NCI-H1930 (cell line): Measurements from ENCODE around the gene MON2.
"Not testable (repeated sequence)": the region's sequence is repeated elsewhere in the genome, so short reads cannot be mapped to it uniquely, and the experiment has no call there.

Source experiments
- DNase-seq, 2 experiments: peaks; one replicate each; lab custom pipeline; 2025; lab: John Stamatoyannopoulos, UW

MON2 gene

DNA sequence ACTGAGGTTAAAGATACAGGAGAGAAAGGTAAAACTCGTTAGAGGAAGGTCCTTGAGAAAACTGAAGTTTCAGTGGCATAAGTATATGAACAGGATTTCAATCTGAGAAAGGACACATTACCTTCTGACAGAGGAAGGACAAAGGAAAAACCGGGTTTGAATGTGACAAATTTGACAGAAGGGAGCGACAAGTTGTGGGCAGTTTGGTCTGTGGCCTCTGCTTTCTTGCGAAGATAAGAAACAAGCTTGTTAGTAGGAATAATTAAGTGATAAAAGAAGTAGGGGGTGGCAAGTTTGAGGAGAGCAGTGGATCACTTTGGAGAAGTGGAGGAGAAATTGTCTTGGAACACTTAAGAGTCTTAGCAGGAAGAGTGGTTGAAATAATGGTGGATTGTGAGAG lies 5.1 kb downstream of the MON2 start:
- DNase-seq, result no peak

DNA sequence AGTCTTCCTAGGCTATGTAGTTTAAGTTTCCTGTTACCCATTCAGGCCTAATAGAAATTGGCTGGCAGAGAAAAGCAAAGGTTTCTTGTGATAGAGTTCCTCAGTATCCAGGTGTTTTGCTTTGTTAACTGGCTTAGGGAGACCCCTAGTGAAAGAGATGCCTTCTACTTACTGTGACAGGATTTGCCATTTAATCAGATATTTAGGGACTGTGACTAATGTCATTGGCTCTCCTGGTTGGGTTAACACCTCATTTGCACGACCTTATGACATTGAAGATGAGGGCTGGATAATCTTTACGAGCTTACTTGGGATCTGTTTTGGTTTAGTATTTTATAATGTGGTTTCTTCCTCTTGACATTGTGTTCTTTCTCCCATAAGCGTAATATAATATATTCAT lies 5.8 kb downstream of the MON2 start:
- DNase-seq, result no peak

DNA sequence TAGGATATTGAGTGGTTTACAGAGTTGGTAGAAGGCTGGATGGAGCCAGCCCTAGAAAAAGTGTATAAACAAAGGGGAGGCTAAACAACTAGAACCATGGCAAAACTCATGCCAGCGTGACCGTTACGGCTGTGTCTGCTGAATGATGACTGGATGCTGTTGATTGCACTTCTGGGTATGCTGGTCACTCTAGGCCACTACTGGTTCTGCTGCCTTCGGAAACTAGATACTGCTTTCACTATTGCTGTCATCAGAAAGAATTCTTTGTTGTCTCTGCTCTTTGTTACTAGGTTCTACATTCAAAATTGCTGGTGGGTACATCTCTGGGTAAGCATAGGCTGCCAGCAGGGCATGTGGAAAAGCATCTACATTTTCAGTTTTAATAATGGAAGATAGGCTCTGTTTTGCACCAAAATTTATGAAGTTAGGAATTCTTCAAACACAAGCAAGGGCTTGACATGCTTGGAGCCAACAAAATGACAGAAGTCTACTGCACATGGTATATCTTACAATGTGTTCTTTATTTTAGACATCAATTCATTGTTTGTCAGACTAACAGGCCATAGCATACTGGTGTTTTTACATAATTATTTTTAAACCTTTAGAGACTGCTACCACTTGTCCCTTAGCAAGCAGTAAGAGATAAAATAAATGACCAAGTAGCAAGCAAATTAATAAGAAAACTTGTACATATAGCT lies 15.4 kb downstream of the MON2 start:
- DNase-seq, result no peak

DNA sequence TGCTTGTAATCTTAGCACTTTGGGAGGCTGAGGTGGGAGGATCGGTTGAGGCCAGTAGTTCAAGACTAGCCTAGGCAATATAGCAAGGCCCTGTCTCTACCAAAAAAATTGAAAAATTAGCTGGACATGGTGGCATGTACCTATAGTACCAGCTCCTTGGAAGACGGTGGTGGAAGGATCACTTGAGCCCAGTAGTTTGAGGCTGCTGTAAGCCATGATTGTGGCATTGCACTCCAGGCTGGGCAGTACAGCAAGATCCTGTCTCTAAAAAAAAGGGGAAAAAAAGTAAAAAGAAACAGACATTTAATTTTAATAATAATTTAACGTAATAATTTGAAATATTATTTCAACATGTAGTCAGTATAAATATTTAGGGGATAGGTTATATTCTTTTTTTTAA lies 16.1 kb downstream of the MON2 start:
- DNase-seq, result no peak

DNA sequence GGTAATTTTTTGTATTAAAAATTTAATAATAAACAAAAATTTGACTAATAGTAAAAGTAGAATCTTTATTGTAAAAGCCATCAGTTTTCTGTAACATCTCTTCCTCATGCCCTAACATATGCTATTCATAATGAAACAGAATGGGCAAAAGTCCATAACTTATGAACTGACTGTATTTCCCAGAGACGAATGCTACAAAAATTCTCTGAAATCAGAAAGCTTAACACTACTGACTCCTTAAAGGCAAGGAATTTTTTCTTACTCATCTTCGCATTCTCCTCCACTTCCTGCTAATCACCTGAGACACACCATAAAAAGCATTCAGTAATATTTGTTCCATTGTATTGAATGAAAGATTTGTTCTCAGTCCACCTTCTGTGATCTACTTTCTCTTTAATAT lies 17.6 kb downstream of the MON2 start:
- no peak for DNase-seq

DNA sequence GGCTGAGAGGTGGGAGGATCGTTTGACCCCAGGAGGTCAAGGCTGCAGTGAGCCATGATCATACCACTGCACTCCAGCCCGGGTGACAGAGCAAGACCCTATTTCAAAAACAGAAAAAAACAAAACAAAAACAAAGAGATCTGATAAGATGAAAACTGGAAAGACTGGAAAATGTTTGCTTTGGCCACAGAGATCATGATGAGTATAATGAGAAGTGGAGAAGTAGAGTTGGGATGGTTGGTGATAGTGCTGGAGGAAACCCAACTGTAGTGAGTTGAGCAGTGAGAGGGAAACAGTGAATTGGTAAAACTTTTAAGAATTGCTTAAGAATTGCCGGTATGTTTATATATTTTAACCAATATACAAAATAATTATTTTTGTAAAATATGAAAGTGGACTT lies 39.2 kb downstream of the MON2 start:
- no peak for DNase-seq

DNA sequence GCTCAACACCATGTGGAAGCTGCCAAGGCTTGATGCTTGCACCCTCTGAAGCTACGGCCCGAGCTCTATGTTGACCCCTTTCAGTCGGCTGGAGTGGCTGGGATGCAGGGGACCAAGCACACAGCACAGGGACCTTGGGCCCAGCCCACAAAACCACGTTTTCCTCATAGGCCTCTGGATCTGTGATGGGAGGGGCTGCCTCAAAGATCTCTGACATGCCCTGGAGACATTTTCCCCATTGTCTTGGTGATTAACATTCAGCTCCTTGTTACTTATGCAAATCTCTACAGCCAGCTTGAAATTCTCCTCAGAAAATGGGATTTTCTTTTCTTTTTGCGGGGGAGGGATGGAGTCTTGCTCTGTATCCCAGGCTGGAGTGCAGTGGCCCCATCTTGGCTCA lies 46.3 kb downstream of the MON2 start:
- no peak for DNase-seq

DNA sequence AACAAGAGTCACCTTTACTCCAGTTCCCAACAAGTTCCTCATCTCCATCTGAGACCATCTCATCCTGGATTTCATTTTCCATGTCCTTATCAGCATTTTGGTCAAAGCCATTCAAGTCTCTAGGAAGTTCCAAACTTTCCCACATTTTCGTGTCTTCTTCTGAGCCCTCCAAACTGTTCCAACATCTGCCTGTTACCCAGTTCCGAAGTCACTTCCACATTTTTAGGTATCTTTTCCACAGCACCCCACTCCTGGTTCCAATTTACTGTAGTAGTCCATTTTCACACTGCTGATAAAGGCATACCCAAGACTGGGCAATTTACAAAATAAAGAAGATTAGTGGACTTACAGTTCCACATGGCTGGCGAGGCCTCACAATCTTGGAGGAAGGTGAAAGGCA lies 47.5 kb downstream of the MON2 start:
- DNase-seq, result not testable (repeated sequence)

DNA sequence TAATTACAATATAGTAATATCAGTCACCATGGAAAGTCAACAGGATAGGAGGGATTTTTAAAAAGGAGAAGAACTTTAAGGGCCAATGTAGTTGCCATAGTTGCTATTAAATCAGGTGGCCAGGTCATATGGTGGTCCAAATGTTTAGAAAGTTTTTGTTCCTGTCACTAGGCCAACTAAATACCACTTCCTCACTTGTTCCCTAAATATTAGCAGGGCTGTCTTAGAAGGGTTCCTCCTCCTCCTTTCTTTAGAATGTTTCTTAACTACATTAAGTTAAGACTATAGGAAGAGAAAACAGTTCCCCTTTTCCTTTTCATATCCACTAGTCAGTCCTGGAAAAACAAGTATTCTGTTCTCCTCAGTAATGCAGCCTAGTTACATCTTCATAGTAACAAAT lies 50.3 kb downstream of the MON2 start:
- DNase-seq, result no peak

DNA sequence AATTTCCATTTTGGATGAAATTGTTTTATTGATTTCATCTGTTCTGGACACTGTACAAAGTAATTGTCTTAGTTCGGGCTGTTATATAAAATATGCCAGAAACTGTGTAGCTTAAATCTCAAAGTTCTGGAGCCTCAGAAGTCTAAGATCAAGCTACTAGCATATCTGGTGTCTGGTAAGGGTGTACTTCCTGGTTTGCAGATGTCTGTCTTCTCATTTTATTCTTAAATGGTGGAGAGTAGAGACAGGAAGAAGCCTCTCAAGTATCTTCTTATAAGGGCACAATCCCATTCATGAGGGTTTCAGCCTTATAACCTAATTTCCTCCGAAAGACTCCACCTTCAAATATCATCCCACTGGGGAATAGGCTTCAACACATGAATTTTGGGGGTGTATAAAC lies 51.3 kb downstream of the MON2 start:
- DNase-seq, result no peak

DNA sequence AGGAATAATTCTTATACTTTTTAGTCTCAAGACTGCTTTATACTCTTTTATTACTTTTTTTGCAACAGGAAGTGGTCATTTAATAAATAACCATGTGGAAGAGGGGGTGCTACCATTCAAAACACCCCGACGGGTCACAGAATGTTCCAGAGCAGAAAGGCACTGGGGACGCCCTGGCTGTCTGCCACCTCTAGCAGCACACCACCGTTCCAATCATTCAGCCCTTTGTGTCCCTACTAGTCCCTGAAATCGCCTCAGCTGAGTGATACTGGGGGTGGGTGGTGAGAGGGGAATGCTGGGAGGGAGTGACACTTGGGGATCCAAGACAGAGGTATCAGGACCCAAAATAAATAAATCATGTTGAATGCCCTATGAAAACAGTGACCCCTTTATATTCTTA lies 52.4 kb downstream of the MON2 start:
- DNase-seq, result no peak

DNA sequence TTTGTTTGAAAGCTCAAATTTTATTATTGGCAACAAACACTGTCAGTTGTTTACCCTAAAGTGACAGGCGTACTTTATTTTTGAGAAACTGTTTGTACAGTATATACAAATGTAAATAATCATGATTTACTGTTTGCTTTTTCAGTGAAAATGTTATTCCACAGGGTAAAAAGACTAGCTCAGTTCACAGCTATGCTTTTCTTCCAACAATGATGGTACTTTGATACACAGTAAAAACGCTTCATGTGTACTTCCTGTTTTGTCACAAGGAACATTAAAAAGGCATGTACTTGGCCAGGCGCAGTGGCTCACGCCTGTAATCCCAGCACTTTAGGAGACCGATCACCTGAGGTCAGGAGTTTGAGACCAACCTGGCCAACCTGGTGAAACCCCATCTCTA lies 53.7 kb downstream of the MON2 start:
- no peak for DNase-seq

DNA sequence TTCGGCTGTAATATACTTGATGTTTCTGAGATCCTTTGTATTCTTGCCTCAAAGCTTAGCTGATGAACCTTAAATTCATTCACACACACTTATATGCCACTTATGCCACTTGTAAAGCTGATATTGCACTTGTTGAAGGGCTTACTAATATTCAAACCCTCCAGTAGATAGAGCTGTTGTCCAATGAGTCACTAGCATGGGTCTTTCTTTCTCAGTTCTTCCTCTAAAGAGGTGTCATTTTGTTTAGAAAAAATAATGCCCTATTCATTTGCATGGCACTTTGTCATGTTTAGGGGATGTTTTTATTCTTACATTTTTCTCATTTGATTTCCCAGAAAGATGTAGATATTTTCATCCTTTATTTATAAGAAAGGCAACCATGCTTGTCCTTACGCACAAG lies 56.4 kb downstream of the MON2 start:
- no peak for DNase-seq

DNA sequence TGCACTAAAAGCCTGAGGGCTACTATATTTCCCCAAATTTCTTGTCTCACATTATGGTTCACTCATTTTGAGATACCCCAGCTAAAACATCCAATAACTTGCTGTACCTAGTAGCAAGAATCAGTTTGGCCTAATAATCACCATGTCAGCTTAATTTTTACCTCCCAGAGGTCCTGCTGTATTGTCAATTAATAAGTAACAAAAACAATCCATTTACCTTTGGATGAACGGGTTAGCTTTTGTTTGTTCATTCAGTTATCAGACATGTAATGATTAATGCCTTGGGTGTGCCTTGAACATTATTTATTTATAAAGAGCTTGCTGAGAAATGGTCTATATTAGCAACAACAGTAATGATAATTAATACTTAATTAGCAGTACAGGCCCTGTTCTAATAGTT lies 57.0 kb downstream of the MON2 start:
- DNase-seq, result no peak

DNA sequence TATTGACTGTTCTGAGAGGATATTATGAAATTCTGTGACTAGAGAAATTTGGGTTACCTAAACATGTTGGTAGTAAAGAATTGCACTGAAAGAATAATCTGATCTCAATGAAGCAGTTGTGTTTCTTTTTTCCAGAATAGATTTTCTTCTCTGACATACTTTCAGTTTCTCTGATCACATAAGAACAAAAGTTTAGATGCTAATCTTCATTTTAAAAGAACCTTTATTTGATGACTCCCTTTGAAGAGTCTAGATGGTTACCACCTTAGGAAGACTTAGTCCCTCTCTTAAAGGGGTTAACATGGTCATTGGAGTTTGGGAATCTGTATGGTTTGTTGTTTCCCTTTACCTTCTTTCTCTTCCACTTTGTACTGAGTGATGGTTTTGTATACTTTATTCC lies 58.6 kb downstream of the MON2 start:
- no peak for DNase-seq

DNA sequence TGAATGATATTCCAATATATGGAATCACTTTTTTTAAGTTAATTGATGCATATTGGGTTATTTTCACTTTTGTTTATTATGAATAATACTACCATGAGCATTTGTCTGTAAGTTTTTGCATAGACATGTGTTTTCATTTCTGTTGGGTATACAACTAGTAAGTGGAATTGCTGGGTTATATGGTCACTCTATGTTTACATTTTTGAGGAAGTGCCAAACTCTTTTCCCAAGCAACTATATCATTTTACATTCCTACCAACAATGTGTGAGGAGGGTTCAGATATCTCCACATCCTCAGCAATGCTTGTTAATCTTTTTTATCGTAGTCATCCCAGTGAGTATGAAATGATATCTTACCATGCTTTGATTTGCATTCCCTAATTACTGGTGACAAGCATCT lies 64.0 kb downstream of the MON2 start:
- no peak for DNase-seq

DNA sequence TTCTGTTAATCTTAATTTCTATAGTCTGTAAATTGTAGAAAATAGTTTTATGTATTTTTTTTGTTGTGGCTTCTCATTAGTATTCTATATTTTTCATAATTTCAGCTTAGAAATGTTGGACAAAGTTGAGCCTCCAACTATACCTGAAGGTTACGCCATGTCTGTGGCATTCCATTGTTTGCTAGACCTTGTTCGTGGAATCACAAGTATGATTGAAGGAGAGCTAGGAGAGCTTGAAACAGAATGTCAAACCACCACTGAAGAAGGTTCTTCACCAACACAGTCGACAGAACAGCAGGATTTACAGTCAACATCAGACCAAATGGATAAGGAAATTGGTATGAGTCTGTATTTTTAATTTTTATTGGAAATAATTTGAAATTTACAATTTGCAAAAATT lies 65.7 kb downstream of the MON2 start:
- no peak for DNase-seq

DNA sequence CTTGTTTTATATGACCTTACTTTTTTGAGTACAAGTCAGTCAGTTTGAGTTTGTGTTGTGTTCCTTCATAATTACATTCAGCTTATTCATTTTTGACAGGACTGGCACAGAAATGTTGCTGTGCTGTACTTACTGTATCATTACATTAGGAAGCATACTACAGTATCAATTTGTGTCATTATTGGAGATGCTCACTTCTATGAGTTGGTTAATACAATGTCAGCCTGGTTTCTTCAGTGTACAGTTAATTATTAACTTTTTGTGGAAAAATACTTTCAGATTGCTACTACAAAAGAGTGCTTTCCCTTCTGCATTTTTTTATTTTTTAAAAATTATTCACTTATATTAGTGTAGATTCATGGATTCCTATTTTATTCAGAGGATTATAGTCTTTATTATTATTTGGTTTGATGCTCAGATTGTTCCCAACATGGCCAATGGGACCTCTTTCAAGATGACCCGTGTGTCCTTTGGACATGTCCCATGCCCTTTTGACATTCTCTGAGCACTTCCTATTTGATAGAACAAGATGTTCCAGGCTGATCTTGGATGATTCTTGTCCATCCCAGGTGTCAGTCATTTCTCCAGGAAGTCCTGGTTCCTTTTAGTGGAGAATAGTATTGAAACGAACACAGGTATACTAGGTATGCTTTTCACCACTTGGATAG lies 66.6 kb downstream of the MON2 start:
- no peak for DNase-seq

DNA sequence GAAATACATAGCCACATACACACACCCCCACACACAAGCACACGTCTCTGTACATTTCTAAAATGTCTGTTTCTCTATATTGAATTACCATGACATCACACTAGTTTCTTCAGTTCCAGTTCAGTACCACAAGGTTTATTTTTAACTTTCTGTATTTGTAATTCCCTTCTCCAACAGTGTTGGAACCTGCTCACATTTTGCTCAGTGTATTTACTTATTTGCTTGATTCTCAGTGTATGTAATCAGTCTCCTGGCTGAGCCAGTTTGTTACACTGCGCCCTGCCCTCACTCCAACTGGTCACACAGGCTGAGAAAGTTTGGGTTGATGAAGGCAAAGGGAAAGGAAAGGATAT lies 67.1 kb downstream of the MON2 start:
- DNase-seq, result no peak

DNA sequence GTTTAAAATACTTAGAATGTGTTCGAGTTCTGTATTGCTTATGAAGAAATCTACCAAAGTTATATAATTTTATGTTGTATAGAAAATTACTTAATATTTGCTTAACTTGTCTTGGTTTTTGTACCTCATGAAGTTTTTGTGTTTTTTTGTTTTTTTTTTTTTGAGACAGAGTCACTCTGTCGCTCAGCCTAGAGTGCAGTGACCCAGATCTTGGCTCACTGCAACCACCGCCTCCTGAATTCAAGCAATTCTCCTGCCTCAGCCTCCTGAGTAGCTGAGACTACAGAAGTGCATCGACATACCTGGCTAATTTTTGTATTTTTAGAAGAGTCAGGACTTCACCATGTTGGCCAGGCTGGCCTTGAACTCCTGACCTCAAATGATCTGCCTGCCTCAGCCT lies 69.9 kb downstream of the MON2 start:
- no peak for DNase-seq

DNA sequence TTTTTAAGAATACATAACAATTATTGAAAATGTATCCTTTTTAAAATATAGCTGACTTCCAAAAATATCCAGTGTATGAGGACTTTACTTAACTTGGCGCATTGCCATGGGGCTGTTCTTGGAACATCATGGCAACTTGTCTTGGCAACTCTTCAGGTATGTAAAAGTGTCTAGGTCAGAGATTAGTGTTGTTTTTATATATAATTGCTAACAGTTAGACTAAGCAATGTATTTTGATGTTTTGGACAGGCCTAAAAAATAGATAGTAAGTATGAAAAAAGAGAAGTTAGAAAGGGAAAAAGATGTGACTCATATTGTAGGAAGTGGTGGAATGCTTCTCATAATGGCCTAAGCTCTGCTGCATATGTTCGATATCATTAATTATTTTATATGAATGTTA lies 70.9 kb downstream of the MON2 start:
- no peak for DNase-seq

DNA sequence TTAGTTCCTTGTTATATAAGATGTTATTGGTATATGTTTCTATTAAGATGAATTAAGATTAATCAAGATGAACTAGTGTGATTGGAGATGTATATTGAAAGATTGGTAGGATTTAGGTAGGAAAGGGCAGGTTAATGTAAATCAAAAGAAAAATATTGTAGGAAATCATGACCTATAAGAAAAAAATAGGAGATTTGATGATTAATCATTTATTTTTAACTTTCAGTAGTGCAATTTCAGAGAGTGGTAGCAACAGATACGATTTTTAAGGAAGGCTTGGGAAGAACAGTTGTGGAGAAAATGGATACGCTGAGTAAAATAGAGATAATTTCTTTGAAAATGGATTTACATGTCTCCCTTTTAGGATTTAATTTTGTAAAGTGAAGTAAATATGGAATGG lies 73.7 kb downstream of the MON2 start:
- DNase-seq, result no peak

DNA sequence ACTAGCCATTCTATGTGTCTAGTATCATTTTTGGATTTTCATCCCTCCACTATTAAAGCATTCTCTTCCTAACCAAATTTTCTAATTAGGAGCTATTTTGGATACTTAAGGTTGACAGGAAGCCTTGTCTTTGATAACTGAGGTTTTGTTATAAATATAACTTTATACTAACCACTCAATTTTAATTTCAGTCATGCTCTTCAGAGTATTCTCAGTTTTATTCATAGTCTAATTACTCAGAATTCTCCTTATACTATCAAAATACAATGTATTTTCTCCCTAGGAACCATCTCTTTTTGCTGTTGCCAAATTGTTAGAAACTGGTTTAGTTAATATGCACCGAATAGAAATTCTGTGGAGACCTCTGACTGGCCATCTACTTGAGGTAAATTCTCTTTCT lies 76.2 kb downstream of the MON2 start:
- no peak for DNase-seq

DNA sequence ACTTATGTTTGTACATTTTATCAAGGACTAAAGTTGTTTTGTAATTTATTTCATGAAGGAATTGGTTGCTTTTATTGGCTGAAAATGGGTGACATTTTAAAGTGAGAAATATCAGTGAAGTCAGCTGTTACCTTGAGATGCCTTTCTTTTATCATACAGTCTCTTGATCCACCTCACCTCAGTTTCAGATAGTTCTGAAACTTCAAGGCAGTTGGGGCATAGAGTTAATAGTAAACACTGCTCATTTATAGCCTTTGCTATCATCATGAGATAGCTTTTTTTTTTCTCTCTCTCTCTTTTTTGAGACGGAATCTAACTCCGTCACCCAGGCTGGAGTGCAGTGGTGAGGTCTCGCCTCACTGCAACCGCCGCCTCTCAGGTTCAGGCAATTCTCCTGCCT lies 76.7 kb downstream of the MON2 start:
- DNase-seq, result no peak
